ENCODE measurements around the gene AEBP2.

DNA sequence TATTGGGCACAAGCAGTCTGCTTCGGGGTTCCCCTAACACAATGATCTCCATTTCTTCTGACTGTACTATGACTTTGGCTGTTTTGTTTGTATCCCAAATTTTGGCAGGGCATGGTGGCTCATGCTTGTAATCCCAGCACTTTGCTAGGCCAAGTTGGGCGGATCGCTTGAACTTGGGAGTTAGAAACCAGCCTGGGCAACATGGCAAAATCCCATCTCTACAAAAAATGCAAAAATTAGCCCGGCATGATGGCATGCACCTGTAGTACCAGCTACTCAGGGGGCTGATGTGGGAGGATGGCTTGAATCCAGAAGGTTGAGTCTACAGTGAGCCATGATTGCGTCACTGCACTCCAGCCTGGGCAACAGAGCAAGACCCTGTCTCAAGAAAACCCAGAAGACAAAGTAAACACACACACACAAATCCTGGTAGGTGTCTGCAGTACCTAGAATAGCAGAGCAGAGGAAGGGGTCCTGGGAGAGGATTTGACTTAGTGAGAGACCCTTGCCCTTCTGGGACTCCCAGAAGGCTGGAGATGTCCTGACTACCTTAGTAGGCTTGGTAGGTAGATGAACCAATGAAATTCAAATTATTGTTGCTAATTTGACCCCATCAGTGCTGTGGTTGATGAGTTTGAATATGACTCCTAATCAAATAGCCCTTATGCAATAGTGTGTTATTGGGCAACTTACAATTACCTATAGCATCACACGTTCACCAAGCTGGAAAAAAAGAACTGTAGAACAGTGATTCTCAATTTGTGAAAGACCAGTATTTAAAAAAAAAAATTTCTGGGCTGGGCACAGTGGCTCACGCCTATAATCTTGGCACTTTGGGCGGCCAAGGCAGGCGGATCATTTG lies 6.8 kb upstream of the AEBP2 start:
- TF ChIP-seq, protein P1, sequence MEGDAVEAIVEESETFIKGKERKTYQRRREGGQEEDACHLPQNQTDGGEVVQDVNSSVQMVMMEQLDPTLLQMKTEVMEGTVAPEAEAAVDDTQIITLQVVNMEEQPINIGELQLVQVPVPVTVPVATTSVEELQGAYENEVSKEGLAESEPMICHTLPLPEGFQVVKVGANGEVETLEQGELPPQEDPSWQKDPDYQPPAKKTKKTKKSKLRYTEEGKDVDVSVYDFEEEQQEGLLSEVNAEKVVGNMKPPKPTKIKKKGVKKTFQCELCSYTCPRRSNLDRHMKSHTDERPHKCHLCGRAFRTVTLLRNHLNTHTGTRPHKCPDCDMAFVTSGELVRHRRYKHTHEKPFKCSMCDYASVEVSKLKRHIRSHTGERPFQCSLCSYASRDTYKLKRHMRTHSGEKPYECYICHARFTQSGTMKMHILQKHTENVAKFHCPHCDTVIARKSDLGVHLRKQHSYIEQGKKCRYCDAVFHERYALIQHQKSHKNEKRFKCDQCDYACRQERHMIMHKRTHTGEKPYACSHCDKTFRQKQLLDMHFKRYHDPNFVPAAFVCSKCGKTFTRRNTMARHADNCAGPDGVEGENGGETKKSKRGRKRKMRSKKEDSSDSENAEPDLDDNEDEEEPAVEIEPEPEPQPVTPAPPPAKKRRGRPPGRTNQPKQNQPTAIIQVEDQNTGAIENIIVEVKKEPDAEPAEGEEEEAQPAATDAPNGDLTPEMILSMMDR (IDR thresholded peaks at IDR 0.05; ENCODE audit: insufficient read depth, low read length, poor library complexity, severe bottlenecking) = no peak
- no peak for TF ChIP-seq EZH2phosphoT487 (conservative IDR thresholded peaks at IDR 0.05; ENCODE audit: low read length)
